Measurements from ENCODE around the gene USP47. TPM values are rescaled to one million over a fixed set of nuclear protein-coding genes. Genes with fewer than 3 reads are reported as not detected.
"Not testable (repeated sequence)": the region's sequence is repeated elsewhere in the genome, so short reads cannot be mapped to it uniquely, and the experiment has no call there.

USP47 gene
- total RNA-seq, 1 donor from 2014 or later: 54.6 TPM

GRCh38 chr11:11827272-11827671 lies 14.5 kb upstream of the USP47 start:
- no peak for DNase-seq (ENCODE audit: extremely low read depth, low read depth, low spot score)

GRCh38 chr11:11831406-11831805 lies 10.4 kb upstream of the USP47 start:
- not testable (repeated sequence) for DNase-seq (ENCODE audit: extremely low read depth, low read depth, low spot score)

GRCh38 chr11:11836676-11837231 lies 5.0 kb upstream of the USP47 start:
- no peak for DNase-seq (ENCODE audit: extremely low read depth, low read depth, low spot score)

- DNase-seq (ENCODE audit: extremely low read depth, low read depth, low spot score): no peak
These were observed 2.1 kb upstream of the USP47 start for GRCh38 chr11:11839718-11840117.

- no peak for DNase-seq (ENCODE audit: extremely low read depth, low read depth, low spot score)
These were observed 553 bp upstream of the USP47 start for GRCh38 chr11:11841116-11841722.

GRCh38 chr11:11842421-11843008 lies 743 bp downstream of the USP47 start:
- DNase-seq (ENCODE audit: extremely low read depth, low read depth, low spot score): no peak

- no peak for DNase-seq (ENCODE audit: extremely low read depth, low read depth, low spot score)
These were observed 1.4 kb downstream of the USP47 start for GRCh38 chr11:11843211-11843621.

- no peak for DNase-seq (ENCODE audit: extremely low read depth, low read depth, low spot score)
These were observed 1.9 kb downstream of the USP47 start for GRCh38 chr11:11843642-11844041.

- no peak for DNase-seq (ENCODE audit: extremely low read depth, low read depth, low spot score)
These were observed 2.5 kb downstream of the USP47 start for GRCh38 chr11:11844272-11844671.

GRCh38 chr11:11845071-11845470 lies 3.3 kb downstream of the USP47 start:
- DNase-seq (ENCODE audit: extremely low read depth, low read depth, low spot score): no peak

GRCh38 chr11:11845551-11845950 lies 3.8 kb downstream of the USP47 start:
- DNase-seq (ENCODE audit: extremely low read depth, low read depth, low spot score): no peak

GRCh38 chr11:11847082-11847481 lies 5.3 kb downstream of the USP47 start:
- DNase-seq (ENCODE audit: extremely low read depth, low read depth, low spot score): no peak

- no peak for DNase-seq (ENCODE audit: extremely low read depth, low read depth, low spot score)
These were observed 7.3 kb downstream of the USP47 start for GRCh38 chr11:11848891-11849746.

GRCh38 chr11:11850668-11851067 lies 8.9 kb downstream of the USP47 start:
- no peak for DNase-seq (ENCODE audit: extremely low read depth, low read depth, low spot score)

GRCh38 chr11:11856638-11857037 lies 14.9 kb downstream of the USP47 start:
- no peak for DNase-seq (ENCODE audit: extremely low read depth, low read depth, low spot score)

GRCh38 chr11:11857769-11858168 lies 16.0 kb downstream of the USP47 start:
- DNase-seq (ENCODE audit: extremely low read depth, low read depth, low spot score): no peak

- no peak for DNase-seq (ENCODE audit: extremely low read depth, low read depth, low spot score)
These were observed 16.9 kb downstream of the USP47 start for GRCh38 chr11:11858676-11859075.

GRCh38 chr11:11860103-11860979 lies 18.6 kb downstream of the USP47 start:
- DNase-seq (ENCODE audit: extremely low read depth, low read depth, low spot score): no peak

- DNase-seq (ENCODE audit: extremely low read depth, low read depth, low spot score): no peak
These were observed 21.2 kb downstream of the USP47 start for GRCh38 chr11:11862999-11863398.

GRCh38 chr11:11864332-11864731 lies 22.6 kb downstream of the USP47 start:
- no peak for DNase-seq (ENCODE audit: extremely low read depth, low read depth, low spot score)

- no peak for DNase-seq (ENCODE audit: extremely low read depth, low read depth, low spot score)
These were observed 23.0 kb downstream of the USP47 start for GRCh38 chr11:11864803-11865202.

All from glomerular endothelial cell (primary cell).